HepG2 (cell line): ENCODE data around the gene P2RX1. TPM values are rescaled to one million over a fixed set of nuclear protein-coding genes. Genes with fewer than 3 reads are reported as not detected.

ENCODE experiments used
- ATRX ChIP-seq: sonication (generic); formaldehyde crosslinking; IDR thresholded peaks from 2 replicates; pipeline ENCODE4 v1.4.0; 2020; ENCODE audit warnings: missing genetic modification reagents, borderline replicate concordance
- ELF3 ChIP-seq: IDR thresholded peaks from 2 replicates; pipeline ENCODE4 v1.6.1; 2016; ENCODE audit warnings: missing genetic modification reagents, missing compliant biosample characterization
- ETV5 ChIP-seq: IDR thresholded peaks from 2 replicates; pipeline ENCODE4 v1.6.1; 2018; ENCODE audit warnings: missing biosample characterization, missing genetic modification reagents, inconsistent platforms, borderline replicate concordance
- FOSL2 ChIP-seq: sonication (generic); formaldehyde crosslinking; IDR thresholded peaks from 2 replicates; pipeline ENCODE4 v1.4.0; 2020; ENCODE audit warnings: missing genetic modification reagents
- FOXM1 ChIP-seq: sonication (generic); formaldehyde crosslinking; IDR thresholded peaks from 2 replicates; pipeline ENCODE4 v1.5.0; 2020; ENCODE audit warnings: missing genetic modification reagents
- MTA1 ChIP-seq: sonication (generic); formaldehyde crosslinking; IDR thresholded peaks from 2 replicates; pipeline ENCODE4 v1.4.0; 2020; ENCODE audit warnings: missing genetic modification reagents, mild to moderate bottlenecking, borderline replicate concordance
- NCOA1 ChIP-seq: sonication (generic); formaldehyde crosslinking; IDR thresholded peaks from 2 replicates; pipeline ENCODE4 v1.9.0; 2021; ENCODE audit warnings: missing genetic modification reagents
- RBAK ChIP-seq: sonication (generic); formaldehyde crosslinking; IDR thresholded peaks from 2 replicates; pipeline ENCODE4 v1.5.1; 2020; ENCODE audit warnings: mild to moderate bottlenecking, missing genetic modification reagents
- SMYD3 ChIP-seq: sonication (generic); formaldehyde crosslinking; IDR thresholded peaks from 2 replicates; pipeline ENCODE4 v1.8.1; 2023; ENCODE audit warnings: mild to moderate bottlenecking, missing genetic modification reagents
- ZMYM2 ChIP-seq: sonication (generic); formaldehyde crosslinking; IDR thresholded peaks from 2 replicates; pipeline ENCODE4 v1.8.0; 2022; ENCODE audit warnings: mild to moderate bottlenecking, missing genetic modification reagents
- polyA plus RNA-seq, 8 experiments: library from polyadenylated mRNA; depleted of rRNA in 3 of 8; stranded (reverse) in 7 of 8; unstranded in 1 of 8; fragments of >200 nt; fragmentation: Illumina TruSeq in 4 of 8; extraction: Trizol in 4 of 8; gene quantifications; 2 replicates each; pipeline versions ENCODE4 v1.2.1 to v1.2.3, GENCODE V29; 2011 to 2016; ENCODE audit warnings: low read depth in 4 of 8, missing spikeins in 1 of 8, mixed read lengths in 1 of 8; ENCODE audit not compliant: insufficient read depth in 1 of 8
- total RNA-seq, 5 experiments: library from RNA; depleted of rRNA; stranded (reverse); fragments of >200 nt; fragmentation: Illumina TruSeq; extraction: Trizol; gene quantifications; 2 replicates each; pipeline ENCODE4 v1.2.3, GENCODE V29; 2016; ENCODE audit warnings: low read depth in 1 of 5
- TF ChIP-seq, protein P1 (sequence below): sonication (generic); formaldehyde crosslinking; IDR thresholded peaks from 2 replicates; pipeline ENCODE4 v1.5.1; 2020; ENCODE audit warnings: mild to moderate bottlenecking, missing genetic modification reagents, borderline replicate concordance
- TF ChIP-seq, protein P2 (sequence below): sonication (generic); formaldehyde crosslinking; IDR thresholded peaks from 2 replicates; pipeline ENCODE4 v1.5.0; 2020; ENCODE audit warnings: mild to moderate bottlenecking, missing genetic modification reagents, borderline replicate concordance

The P2RX1 gene
- total and polyA plus RNA-seq, 2 of the 13 experiments (the other 11 are each of a cell fraction or from before 2014, with no cell fraction given), result 0.04 to 0.50 TPM

DNA sequence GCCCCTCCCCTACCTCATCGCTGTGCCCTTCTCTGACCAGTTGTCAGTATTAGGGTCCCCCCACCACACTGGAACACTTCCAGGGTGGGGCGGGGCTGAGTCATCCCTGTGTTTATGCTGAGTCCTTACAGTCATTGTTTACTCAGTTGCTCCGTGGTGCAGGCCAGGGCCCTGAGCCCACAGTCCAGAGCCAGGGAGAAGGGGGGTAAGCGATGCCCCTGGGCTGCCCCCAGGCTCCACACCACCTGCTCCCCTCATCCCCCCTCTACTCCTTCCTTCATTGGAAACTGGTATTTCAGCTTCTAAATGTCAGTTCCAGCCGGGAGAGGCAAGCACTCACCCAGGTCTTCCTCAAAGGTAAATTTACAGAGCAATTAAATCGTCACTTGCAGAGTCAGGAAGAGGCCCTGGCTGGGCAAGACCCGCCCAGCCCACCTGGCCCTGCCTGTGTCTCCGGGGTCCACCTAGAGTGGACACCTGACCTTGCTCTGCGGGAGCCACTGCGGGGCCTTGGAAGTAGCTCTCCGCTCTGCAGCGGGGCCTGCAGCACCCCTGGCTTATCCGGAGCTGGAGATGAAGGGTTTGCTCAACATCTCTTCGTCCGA lies 43.1 kb upstream of the P2RX1 start (continued):
- TF ChIP-seq SMYD3 (CRISPR knock-in tag) (no peak), ETV5 (CRISPR knock-in tag) (0 out of 2 replicates have a peak, but pooled peaks have one; percentile 13), FOXM1 (CRISPR knock-in tag) (no peak), ELF3 (CRISPR knock-in tag) (peak; percentile 31; the same call in 1 of the 2 replicates), ZMYM2 (CRISPR knock-in tag) (no peak), RBAK (CRISPR knock-in tag) (no peak), ATRX (CRISPR knock-in tag) (no peak), NCOA1 (CRISPR knock-in tag) (no peak), FOSL2 (CRISPR knock-in tag) (peak; percentile 96), MTA1 (CRISPR knock-in tag) (peak; percentile 39; the same call in 1 of the 2 replicates)
- TF ChIP-seq, protein P1, sequence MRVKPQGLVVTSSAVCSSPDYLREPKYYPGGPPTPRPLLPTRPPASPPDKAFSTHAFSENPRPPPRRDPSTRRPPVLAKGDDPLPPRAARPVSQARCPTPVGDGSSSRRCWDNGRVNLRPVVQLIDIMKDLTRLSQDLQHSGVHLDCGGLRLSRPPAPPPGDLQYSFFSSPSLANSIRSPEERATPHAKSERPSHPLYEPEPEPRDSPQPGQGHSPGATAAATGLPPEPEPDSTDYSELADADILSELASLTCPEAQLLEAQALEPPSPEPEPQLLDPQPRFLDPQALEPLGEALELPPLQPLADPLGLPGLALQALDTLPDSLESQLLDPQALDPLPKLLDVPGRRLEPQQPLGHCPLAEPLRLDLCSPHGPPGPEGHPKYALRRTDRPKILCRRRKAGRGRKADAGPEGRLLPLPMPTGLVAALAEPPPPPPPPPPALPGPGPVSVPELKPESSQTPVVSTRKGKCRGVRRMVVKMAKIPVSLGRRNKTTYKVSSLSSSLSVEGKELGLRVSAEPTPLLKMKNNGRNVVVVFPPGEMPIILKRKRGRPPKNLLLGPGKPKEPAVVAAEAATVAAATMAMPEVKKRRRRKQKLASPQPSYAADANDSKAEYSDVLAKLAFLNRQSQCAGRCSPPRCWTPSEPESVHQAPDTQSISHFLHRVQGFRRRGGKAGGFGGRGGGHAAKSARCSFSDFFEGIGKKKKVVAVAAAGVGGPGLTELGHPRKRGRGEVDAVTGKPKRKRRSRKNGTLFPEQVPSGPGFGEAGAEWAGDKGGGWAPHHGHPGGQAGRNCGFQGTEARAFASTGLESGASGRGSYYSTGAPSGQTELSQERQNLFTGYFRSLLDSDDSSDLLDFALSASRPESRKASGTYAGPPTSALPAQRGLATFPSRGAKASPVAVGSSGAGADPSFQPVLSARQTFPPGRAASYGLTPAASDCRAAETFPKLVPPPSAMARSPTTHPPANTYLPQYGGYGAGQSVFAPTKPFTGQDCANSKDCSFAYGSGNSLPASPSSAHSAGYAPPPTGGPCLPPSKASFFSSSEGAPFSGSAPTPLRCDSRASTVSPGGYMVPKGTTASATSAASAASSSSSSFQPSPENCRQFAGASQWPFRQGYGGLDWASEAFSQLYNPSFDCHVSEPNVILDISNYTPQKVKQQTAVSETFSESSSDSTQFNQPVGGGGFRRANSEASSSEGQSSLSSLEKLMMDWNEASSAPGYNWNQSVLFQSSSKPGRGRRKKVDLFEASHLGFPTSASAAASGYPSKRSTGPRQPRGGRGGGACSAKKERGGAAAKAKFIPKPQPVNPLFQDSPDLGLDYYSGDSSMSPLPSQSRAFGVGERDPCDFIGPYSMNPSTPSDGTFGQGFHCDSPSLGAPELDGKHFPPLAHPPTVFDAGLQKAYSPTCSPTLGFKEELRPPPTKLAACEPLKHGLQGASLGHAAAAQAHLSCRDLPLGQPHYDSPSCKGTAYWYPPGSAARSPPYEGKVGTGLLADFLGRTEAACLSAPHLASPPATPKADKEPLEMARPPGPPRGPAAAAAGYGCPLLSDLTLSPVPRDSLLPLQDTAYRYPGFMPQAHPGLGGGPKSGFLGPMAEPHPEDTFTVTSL, result peak; percentile 30; the same call in 1 of the 2 replicates
- TF ChIP-seq, protein P2, sequence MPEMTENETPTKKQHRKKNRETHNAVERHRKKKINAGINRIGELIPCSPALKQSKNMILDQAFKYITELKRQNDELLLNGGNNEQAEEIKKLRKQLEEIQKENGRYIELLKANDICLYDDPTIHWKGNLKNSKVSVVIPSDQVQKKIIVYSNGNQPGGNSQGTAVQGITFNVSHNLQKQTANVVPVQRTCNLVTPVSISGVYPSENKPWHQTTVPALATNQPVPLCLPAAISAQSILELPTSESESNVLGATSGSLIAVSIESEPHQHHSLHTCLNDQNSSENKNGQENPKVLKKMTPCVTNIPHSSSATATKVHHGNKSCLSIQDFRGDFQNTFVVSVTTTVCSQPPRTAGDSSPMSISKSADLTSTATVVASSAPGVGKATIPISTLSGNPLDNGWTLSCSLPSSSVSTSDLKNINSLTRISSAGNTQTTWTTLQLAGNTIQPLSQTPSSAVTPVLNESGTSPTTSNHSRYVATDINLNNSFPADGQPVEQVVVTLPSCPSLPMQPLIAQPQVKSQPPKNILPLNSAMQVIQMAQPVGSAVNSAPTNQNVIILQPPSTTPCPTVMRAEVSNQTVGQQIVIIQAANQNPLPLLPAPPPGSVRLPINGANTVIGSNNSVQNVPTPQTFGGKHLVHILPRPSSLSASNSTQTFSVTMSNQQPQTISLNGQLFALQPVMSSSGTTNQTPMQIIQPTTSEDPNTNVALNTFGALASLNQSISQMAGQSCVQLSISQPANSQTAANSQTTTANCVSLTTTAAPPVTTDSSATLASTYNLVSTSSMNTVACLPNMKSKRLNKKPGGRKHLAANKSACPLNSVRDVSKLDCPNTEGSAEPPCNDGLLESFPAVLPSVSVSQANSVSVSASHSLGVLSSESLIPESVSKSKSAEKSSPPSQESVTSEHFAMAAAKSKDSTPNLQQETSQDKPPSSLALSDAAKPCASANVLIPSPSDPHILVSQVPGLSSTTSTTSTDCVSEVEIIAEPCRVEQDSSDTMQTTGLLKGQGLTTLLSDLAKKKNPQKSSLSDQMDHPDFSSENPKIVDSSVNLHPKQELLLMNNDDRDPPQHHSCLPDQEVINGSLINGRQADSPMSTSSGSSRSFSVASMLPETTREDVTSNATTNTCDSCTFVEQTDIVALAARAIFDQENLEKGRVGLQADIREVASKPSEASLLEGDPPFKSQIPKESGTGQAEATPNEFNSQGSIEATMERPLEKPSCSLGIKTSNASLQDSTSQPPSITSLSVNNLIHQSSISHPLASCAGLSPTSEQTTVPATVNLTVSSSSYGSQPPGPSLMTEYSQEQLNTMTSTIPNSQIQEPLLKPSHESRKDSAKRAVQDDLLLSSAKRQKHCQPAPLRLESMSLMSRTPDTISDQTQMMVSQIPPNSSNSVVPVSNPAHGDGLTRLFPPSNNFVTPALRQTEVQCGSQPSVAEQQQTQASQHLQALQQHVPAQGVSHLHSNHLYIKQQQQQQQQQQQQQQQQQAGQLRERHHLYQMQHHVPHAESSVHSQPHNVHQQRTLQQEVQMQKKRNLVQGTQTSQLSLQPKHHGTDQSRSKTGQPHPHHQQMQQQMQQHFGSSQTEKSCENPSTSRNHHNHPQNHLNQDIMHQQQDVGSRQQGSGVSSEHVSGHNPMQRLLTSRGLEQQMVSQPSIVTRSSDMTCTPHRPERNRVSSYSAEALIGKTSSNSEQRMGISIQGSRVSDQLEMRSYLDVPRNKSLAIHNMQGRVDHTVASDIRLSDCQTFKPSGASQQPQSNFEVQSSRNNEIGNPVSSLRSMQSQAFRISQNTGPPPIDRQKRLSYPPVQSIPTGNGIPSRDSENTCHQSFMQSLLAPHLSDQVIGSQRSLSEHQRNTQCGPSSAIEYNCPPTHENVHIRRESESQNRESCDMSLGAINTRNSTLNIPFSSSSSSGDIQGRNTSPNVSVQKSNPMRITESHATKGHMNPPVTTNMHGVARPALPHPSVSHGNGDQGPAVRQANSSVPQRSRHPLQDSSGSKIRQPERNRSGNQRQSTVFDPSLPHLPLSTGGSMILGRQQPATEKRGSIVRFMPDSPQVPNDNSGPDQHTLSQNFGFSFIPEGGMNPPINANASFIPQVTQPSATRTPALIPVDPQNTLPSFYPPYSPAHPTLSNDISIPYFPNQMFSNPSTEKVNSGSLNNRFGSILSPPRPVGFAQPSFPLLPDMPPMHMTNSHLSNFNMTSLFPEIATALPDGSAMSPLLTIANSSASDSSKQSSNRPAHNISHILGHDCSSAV (CRISPR knock-in tag), result no peak
